ENCODE measurements around the gene MUC3A.

- TF ChIP-seq CTCF (IDR thresholded peaks at IDR 0.05; ENCODE audit: low read depth, low read length) (no peak), EZH2phosphoT487 (IDR thresholded peaks at IDR 0.05; ENCODE audit: low read depth) (no peak)
Observed at GRCh38 chr7:100972002-100972347, 22.6 kb downstream of the MUC3A start.
